PC-9 (cell line): Measurements from ENCODE around the gene OR6B2. TPM values are rescaled to one million over a fixed set of nuclear protein-coding genes. Genes with fewer than 3 reads are reported as not detected.

Experiments
- BruUV-seq: library from RNA; stranded (reverse); fragments of 400-500 nt; replicated peaks from 2 replicates; lab custom pipeline; 2021; lab: Mats Ljungman, UMichigan
- CTCF ChIA-PET: fragments of 300-600 bp; sonication (Branson Sonifier 250); formaldehyde crosslinking; loops from one replicate; lab custom pipeline; 2022; ENCODE audit warnings: antibody characterized with exemption; lab: Charles Lee
- POLR2A ChIA-PET: fragments of 300-600 bp; sonication (Branson Sonifier 250); formaldehyde crosslinking; loops from one replicate; lab custom pipeline; 2022; ENCODE audit warnings: antibody characterized with exemption; ENCODE audit not compliant: unreplicated experiment; lab: Charles Lee
- DNase-seq, 2 experiments: peaks; one replicate each; pipeline versions ENCODE4 v3.0.0 to v3.0.0-alpha.2; 2015 to 2022; ENCODE audit warnings: mixed read lengths in 1 of 2
- H2AFZ ChIP-seq: fragments of 200-600 bp; sonication (generic); 2 replicates; pipeline ENCODE4 v1.8.1; 2017; ENCODE audit warnings: antibody characterized with exemption
- H3F3A ChIP-seq: fragments of 200-600 bp; sonication (generic); 2 replicates; pipeline ENCODE4 v1.8.1; 2017; ENCODE audit warnings: antibody characterized with exemption, mild to moderate bottlenecking, low read depth; ENCODE audit not compliant: insufficient read depth
- H3K27ac ChIP-seq: fragments of 200-600 bp; sonication (generic); 2 replicates; pipeline ENCODE4 v1.6.1; 2016; ENCODE audit warnings: mixed run types
- H3K27me3 ChIP-seq: fragments of 200-600 bp; sonication (generic); 2 replicates; pipeline ENCODE4 v1.6.1; 2016; ENCODE audit warnings: low read depth, mixed run types; ENCODE audit not compliant: insufficient read depth
- H3K36me3 ChIP-seq: fragments of 200-600 bp; sonication (generic); 2 replicates; pipeline ENCODE4 v1.6.1; 2016; ENCODE audit warnings: low read depth, mixed run types
- H3K4me1 ChIP-seq: fragments of 200-600 bp; sonication (generic); replicated peaks from 2 replicates; pipeline ENCODE4 v1.6.1; 2016; ENCODE audit warnings: mixed run types; ENCODE audit not compliant: insufficient read depth
- H3K4me2 ChIP-seq: fragments of 200-600 bp; sonication (generic); 2 replicates; pipeline ENCODE4 v1.6.1; 2017; ENCODE audit warnings: mixed run types
- H3K4me3 ChIP-seq: fragments of 200-600 bp; sonication (generic); 2 replicates; pipeline ENCODE4 v1.6.1; 2016; ENCODE audit warnings: mixed run types
- H3K79me2 ChIP-seq: fragments of 200-600 bp; sonication (generic); 2 replicates; pipeline ENCODE4 v1.6.1; 2017; ENCODE audit warnings: low read depth, mixed run types
- H3K9me2 ChIP-seq: fragments of 200-600 bp; sonication (generic); 2 replicates; pipeline ENCODE4 v1.8.1; 2017; ENCODE audit warnings: mild to moderate bottlenecking; ENCODE audit not compliant: insufficient read depth
- H3K9me3 ChIP-seq: fragments of 200-600 bp; sonication (generic); 2 replicates; pipeline ENCODE4 v1.8.1; 2016; ENCODE audit warnings: low read depth; ENCODE audit not compliant: insufficient read depth
- H4K20me1 ChIP-seq: fragments of 200-600 bp; sonication (generic); 2 replicates; pipeline ENCODE4 v1.8.1; 2017; ENCODE audit not compliant: insufficient read depth
- EZH2 ChIP-seq: fragments of 200-600 bp; sonication (generic); IDR thresholded peaks from 2 replicates; pipeline ENCODE4 v1.8.0; 2017; ENCODE audit warnings: antibody characterized with exemption, low read depth
- intact Hi-C: fragments of 100-400 bp; cut with micrococcal nuclease; formaldehyde crosslinking; loops from one replicate; pipeline ENCODE4 v1.10.0; 2022; ENCODE audit not compliant: unreplicated experiment
- total RNA-seq: library from RNA; stranded (reverse); gene quantifications from 2 replicates; pipeline ENCODE4 v1.2.3, GENCODE V29; 2021
- TF ChIP-seq, protein P1 (sequence below): fragments of 200-600 bp; sonication (generic); conservative IDR thresholded peaks from 2 replicates; pipeline ENCODE4 v1.6.1; 2017; ENCODE audit warnings: mixed run types, antibody characterized with exemption, mild to moderate bottlenecking, moderate library complexity

OR6B2 gene
- total RNA-seq, 1 experiment from 2014 or later = not detected

DNA sequence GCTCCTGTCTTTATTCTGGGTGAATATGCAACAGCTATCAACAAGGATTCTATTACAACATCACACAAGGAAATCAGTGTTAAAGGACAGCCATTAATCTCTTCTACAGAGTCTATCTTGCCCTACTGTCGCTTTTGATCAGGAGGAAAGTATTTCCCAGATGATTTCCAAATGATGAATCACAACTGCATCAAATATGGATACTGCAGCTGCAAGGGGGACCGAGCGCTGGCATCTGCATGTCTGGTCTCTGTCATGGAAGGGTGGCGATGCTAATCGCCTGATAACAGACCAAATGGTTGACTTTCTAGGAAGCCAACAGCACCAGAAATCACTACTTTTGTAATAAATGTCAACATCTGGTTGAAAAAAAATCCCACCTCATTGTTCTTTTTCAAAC, 44.3 kb upstream of the OR6B2 start:
- Histone ChIP-seq H3K4me3 (no peak overlapping the region), H3F3A (no peaks in the 10 kb centered on the region), H3K79me2 (no peaks in the 10 kb centered on the region), H3K36me3 (no peaks in the 10 kb centered on the region), H3K4me1 (0 out of 2 replicates have a peak, but pooled peaks cover 6% of the 10 kb centered on the region), H3K27ac (no peak overlapping the region), H2AFZ (no peak overlapping the region), H3K9me2 (no peaks in the 10 kb centered on the region), H3K9me3 (0 out of 2 replicates have a peak, but pooled peaks cover 10% of the 10 kb centered on the region), H3K4me2 (no peak overlapping the region), H3K27me3 (peaks cover 75% of the 10 kb centered on the region), H4K20me1 (no peaks in the 10 kb centered on the region)
- CTCF ChIA-PET = interaction anchor here (0.6 kb wide), 1 partner anchor 1821 kb away, joined by 6 read pairs; no protein-coding TSS in a partner anchor
- BruUV-seq = no TSS peak
- DNase-seq = no peak
- POLR2A ChIA-PET = no interaction called here
- intact Hi-C loops = no loop called here
- TF ChIP-seq, protein P1, sequence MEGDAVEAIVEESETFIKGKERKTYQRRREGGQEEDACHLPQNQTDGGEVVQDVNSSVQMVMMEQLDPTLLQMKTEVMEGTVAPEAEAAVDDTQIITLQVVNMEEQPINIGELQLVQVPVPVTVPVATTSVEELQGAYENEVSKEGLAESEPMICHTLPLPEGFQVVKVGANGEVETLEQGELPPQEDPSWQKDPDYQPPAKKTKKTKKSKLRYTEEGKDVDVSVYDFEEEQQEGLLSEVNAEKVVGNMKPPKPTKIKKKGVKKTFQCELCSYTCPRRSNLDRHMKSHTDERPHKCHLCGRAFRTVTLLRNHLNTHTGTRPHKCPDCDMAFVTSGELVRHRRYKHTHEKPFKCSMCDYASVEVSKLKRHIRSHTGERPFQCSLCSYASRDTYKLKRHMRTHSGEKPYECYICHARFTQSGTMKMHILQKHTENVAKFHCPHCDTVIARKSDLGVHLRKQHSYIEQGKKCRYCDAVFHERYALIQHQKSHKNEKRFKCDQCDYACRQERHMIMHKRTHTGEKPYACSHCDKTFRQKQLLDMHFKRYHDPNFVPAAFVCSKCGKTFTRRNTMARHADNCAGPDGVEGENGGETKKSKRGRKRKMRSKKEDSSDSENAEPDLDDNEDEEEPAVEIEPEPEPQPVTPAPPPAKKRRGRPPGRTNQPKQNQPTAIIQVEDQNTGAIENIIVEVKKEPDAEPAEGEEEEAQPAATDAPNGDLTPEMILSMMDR = no peak
- no peak for TF ChIP-seq EZH2

DNA sequence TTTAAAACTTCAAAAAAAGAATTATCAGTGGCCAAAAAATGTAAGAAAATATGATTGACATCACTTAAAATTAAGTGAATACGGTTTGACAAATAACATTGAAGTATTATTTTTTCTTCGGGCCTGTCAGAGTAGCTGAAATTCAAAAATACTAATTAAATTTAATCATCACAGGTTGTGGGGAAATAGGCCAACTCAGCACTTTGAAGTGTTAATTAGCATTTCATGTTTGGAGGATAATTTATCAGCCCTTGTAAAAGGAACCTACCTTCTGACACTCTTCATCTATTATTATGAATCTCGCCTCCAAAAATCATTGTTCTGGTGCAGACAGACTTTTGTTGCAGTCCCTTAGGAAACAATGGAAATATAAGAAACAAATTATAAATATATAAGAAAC, 40.7 kb upstream of the OR6B2 start:
- H3K4me2 ChIP-seq = no peak overlapping the region
- H3K79me2 ChIP-seq = no peaks in the 10 kb centered on the region
- DNase-seq = no peak
- CTCF ChIA-PET = no interaction called here
- intact Hi-C loops = no loop called here
- H3K4me3 ChIP-seq = no peak overlapping the region
- no peaks in the 10 kb centered on the region for H3F3A ChIP-seq
- 0 out of 2 replicates have a peak, but pooled peaks cover 5% of the 10 kb centered on the region for H3K9me3 ChIP-seq
- POLR2A ChIA-PET = no interaction called here
- BruUV-seq = no TSS peak
- TF ChIP-seq, protein P1 = no peak
- no peak for TF ChIP-seq EZH2
- no peak overlapping the region for H2AFZ ChIP-seq
- H4K20me1 ChIP-seq = no peaks in the 10 kb centered on the region
- H3K36me3 ChIP-seq = no peaks in the 10 kb centered on the region
- H3K27me3 ChIP-seq = peaks cover 78% of the 10 kb centered on the region
- H3K9me2 ChIP-seq = no peaks in the 10 kb centered on the region
- no peak overlapping the region for H3K27ac ChIP-seq
- 0 out of 2 replicates have a peak, but pooled peaks cover 6% of the 10 kb centered on the region for H3K4me1 ChIP-seq

DNA sequence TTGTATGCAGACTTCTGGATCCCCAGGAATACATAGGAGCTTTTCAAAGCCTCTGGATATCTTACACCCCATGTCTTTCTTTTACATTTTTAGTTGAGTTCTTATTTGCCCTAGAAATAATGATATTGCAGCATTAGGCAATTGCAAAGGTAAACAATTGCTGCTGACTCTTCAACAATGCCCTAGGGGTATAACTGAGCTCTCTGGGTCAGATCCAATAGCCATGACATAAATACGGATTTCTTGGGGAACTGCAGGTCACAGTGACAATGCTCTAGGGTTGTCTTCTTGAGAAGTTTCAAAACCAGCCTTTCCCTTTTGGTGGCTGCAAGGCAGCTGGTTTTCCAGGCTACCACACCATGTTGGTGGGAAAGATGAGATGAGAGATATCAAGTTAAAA, 39.6 kb upstream of the OR6B2 start:
- Histone ChIP-seq H3K27me3 (peaks cover 74% of the 10 kb centered on the region), H3K4me3 (no peak overlapping the region), H2AFZ (no peak overlapping the region), H3K9me3 (0 out of 2 replicates have a peak, but pooled peaks cover 5% of the 10 kb centered on the region), H3K27ac (no peak overlapping the region), H3F3A (no peaks in the 10 kb centered on the region), H3K79me2 (no peaks in the 10 kb centered on the region), H3K4me1 (0 out of 2 replicates have a peak, but pooled peaks cover 6% of the 10 kb centered on the region), H4K20me1 (no peaks in the 10 kb centered on the region), H3K4me2 (no peak overlapping the region), H3K36me3 (no peaks in the 10 kb centered on the region), H3K9me2 (no peaks in the 10 kb centered on the region)
- peak in 1 of 2 experiments; percentile 58 for DNase-seq
- BruUV-seq = no TSS peak
- intact Hi-C loops = loop anchor here (10.0 kb wide), 2 partner anchors 385 to 495 kb away; partner anchors contain the start of genes DUSP28 and RNPEPL1
- TF ChIP-seq, protein P1 = no peak
- TF ChIP-seq EZH2 = no peak
- POLR2A ChIA-PET = interaction anchor here (0.5 kb wide), 1 partner anchor 764 kb away, joined by 3 read pairs; no protein-coding TSS in a partner anchor
- CTCF ChIA-PET = no interaction called here
